Tibial nerve (tissue), 4 donors: ENCODE measurements around the gene DEGS2. TPM values are rescaled to one million over a fixed set of nuclear protein-coding genes. Genes with fewer than 3 reads are reported as not detected.

Experiments
- DNase-seq, 2 donors: peaks; one replicate each; pipeline ENCODE4 v3.0.0-alpha.2; 2019; ENCODE audit warnings: low spot score in 2 of 2
- H3K27ac ChIP-seq, 4 donors: fragments of 200-600 bp; sonication (generic) in 3 of 4; one replicate each; pipeline ENCODE4 v1.5.1; 2017 to 2019; ENCODE audit warnings: mild to moderate bottlenecking in 1 of 4
- H3K27me3 ChIP-seq, 2 donors: fragments of 200-600 bp; sonication (generic) in 1 of 2; one replicate each; pipeline versions ENCODE4 v1.5.1 to v1.6.0; 2017 to 2019
- H3K36me3 ChIP-seq, 3 donors: fragments of 200-600 bp; sonication (generic); one replicate each; pipeline ENCODE4 v1.5.1; 2018 to 2019
- H3K4me1 ChIP-seq, 4 donors: fragments of 200-600 bp; sonication (generic) in 3 of 4; one replicate each; pipeline ENCODE4 v1.5.1; 2017 to 2019
- H3K4me3 ChIP-seq, 4 donors: fragments of 200-600 bp; sonication (generic) in 3 of 4; one replicate each; pipeline ENCODE4 v1.5.1; 2017 to 2019; ENCODE audit warnings: mild to moderate bottlenecking in 1 of 4, moderate library complexity in 1 of 4
- H3K9me3 ChIP-seq, 4 donors: fragments of 200-600 bp; sonication (generic) in 3 of 4; one replicate each; pipeline ENCODE4 v1.5.1; 2017 to 2019
- EP300 ChIP-seq, 2 donors: sonication (generic); formaldehyde crosslinking; IDR thresholded peaks; one replicate each; pipeline ENCODE4 v1.6.1; 2017; ENCODE audit warnings: antibody characterized with exemption in 2 of 2, mild to moderate bottlenecking in 1 of 2
- POLR2A ChIP-seq, 2 donors: fragments of 450-650 bp; IDR thresholded peaks; one replicate each; pipeline ENCODE4 v1.6.1; 2017; ENCODE audit warnings: antibody characterized with exemption in 2 of 2, mild to moderate bottlenecking in 2 of 2, moderate library complexity in 2 of 2
- WGBS, 2 donors: methylation state at CpG; one replicate each; pipeline ENCODE4 v1.1.5; 2018; 5-methylcytosine and 5-hydroxymethylcytosine counted together
- total RNA-seq, 4 donors: library from RNA; depleted of rRNA; stranded (reverse); fragments of >200 nt; gene quantifications; one replicate each; pipeline ENCODE4 v1.1.0, GENCODE V29; 2016
- TF ChIP-seq, protein P1 (sequence below), 5 experiments: fragments of 200-600 bp in 3 of 5; fragments of 450-650 bp in 2 of 5; sonication (generic) in 3 of 5; IDR thresholded peaks; one replicate each; pipeline ENCODE4 v1.5.1; 2016 to 2019; ENCODE audit warnings: antibody characterized with exemption in 5 of 5, mild to moderate bottlenecking in 3 of 5, moderate library complexity in 2 of 5

Gene DEGS2
- total RNA-seq, 4 donors from 2014 or later = 1.3 to 5.1 (median 1.8) TPM

DNA sequence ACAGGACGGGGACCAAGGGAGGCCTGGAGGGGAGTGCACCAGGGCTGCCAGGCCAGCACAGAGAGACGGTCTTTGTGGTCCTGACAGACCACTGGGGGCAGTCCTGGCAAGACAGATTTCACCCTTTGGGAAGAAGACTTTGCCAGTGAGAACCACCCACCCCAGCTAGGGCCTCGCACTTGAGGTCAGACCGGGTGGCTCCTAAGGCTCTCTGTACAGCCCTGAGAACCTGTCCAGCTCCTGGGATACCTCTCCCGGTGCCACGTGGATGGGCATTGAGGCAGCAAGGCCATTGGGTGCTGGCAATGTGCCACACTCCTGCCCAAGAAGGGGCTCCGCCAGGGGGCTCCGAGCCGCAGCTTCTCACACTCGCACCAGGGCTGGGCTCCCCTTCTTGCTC lies 42.4 kb downstream of the DEGS2 start:
- Histone ChIP-seq H3K36me3 (peaks cover 0 to 4% (median 0%) of the 10 kb centered on the region in 3 donors), H3K4me3 (no peak overlapping the region), H3K9me3 (no peaks in the 10 kb centered on the region), H3K4me1 (no peaks in the 10 kb centered on the region), H3K27ac (no peak overlapping the region), H3K27me3 (no peaks in the 10 kb centered on the region)
- WGBS, 2 donors = 84 to 87% methylated on average over 10 of the region's 10 CpGs
- TF ChIP-seq POLR2A (IDR thresholded peaks at IDR 0.05) (no peak), EP300 (IDR thresholded peaks at IDR 0.05) (no peak)
- TF ChIP-seq, protein P1, sequence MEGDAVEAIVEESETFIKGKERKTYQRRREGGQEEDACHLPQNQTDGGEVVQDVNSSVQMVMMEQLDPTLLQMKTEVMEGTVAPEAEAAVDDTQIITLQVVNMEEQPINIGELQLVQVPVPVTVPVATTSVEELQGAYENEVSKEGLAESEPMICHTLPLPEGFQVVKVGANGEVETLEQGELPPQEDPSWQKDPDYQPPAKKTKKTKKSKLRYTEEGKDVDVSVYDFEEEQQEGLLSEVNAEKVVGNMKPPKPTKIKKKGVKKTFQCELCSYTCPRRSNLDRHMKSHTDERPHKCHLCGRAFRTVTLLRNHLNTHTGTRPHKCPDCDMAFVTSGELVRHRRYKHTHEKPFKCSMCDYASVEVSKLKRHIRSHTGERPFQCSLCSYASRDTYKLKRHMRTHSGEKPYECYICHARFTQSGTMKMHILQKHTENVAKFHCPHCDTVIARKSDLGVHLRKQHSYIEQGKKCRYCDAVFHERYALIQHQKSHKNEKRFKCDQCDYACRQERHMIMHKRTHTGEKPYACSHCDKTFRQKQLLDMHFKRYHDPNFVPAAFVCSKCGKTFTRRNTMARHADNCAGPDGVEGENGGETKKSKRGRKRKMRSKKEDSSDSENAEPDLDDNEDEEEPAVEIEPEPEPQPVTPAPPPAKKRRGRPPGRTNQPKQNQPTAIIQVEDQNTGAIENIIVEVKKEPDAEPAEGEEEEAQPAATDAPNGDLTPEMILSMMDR (IDR thresholded peaks at IDR 0.05) = no peak
- no peak for DNase-seq

- WGBS, 2 donors = 73 to 77% methylated on average over 3 of the region's 3 CpGs
- Histone ChIP-seq H3K36me3 (peaks cover 0 to 3% (median 0%) of the 10 kb centered on the region in 3 donors), H3K27ac (no peak overlapping the region), H3K4me3 (no peak overlapping the region), H3K27me3 (no peaks in the 10 kb centered on the region), H3K4me1 (no peaks in the 10 kb centered on the region), H3K9me3 (no peaks in the 10 kb centered on the region)
- TF ChIP-seq, protein P1 (IDR thresholded peaks at IDR 0.05) = no peak
- TF ChIP-seq POLR2A (IDR thresholded peaks at IDR 0.05) (no peak), EP300 (IDR thresholded peaks at IDR 0.05) (no peak)
- DNase-seq = no peak
Observed at GRCh38 chr14:100116134-100116533, 43.3 kb downstream of the DEGS2 start.

- no peak overlapping the region for H3K4me3 ChIP-seq
- H3K27ac ChIP-seq = no peak overlapping the region
- 65 to 80% methylated on average over 8 of the region's 8 CpGs for WGBS, 2 donors
- H3K4me1 ChIP-seq = no peaks in the 10 kb centered on the region
- TF ChIP-seq POLR2A (IDR thresholded peaks at IDR 0.05) (no peak), EP300 (IDR thresholded peaks at IDR 0.05) (no peak)
- TF ChIP-seq, protein P1 (IDR thresholded peaks at IDR 0.05) = no peak
- H3K36me3 ChIP-seq = peaks cover 0 to 3% (median 0%) of the 10 kb centered on the region in 3 donors
- no peaks in the 10 kb centered on the region for H3K9me3 ChIP-seq
- DNase-seq = no peak
- no peaks in the 10 kb centered on the region for H3K27me3 ChIP-seq
Observed at GRCh38 chr14:100115726-100116125, 43.7 kb downstream of the DEGS2 start.

- peaks cover 0 to 3% (median 0%) of the 10 kb centered on the region in 3 donors for H3K36me3 ChIP-seq
- no peak overlapping the region for H3K27ac ChIP-seq
- H3K4me3 ChIP-seq = no peak overlapping the region
- TF ChIP-seq, protein P1 (IDR thresholded peaks at IDR 0.05) = no peak
- TF ChIP-seq EP300 (IDR thresholded peaks at IDR 0.05) (no peak), POLR2A (IDR thresholded peaks at IDR 0.05) (no peak)
- DNase-seq = no peak
- H3K4me1 ChIP-seq = no peaks in the 10 kb centered on the region
- 84 to 89% methylated on average over 3 to 6 of the region's 6 CpGs for WGBS, 2 donors
- H3K27me3 ChIP-seq = no peaks in the 10 kb centered on the region
- no peaks in the 10 kb centered on the region for H3K9me3 ChIP-seq
Observed at GRCh38 chr14:100115236-100115635, 44.2 kb downstream of the DEGS2 start.

DNA sequence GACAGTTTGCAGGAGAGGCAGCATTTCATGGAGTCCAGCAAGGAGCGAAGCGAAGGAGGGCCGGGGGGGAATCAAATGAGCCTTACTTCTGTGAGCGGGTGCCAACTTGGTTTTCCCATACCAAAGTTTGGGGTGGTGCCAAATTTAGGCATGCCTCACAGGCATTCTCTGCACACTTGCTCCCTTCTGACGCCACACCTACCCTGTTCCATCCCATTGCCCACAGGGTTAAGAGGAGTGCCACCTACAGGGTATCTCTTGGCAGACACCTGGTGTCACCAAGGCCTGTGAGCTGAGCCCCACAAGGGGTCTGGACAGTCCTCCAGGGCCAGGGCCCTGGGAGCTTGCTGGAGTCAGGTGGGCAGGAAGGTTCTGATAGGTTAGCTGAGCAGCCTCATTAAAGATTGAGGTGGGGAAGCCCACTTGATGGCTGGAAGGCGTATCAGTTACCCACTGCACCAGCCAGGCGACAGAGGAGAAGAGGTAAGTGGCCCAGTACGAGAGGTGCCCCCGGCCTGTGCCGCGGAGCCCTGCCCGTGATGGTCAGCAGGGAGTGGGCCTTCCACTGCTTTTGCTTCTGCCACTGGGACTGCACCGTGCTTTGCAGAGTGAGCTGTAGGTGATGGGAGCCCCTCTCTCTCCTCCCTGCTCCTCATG lies 45.2 kb downstream of the DEGS2 start:
- Histone ChIP-seq H3K27me3 (no peaks in the 10 kb centered on the region), H3K4me3 (no peak overlapping the region), H3K36me3 (peaks cover 0 to 3% (median 0%) of the 10 kb centered on the region in 3 donors), H3K9me3 (no peaks in the 10 kb centered on the region), H3K27ac (no peak overlapping the region), H3K4me1 (no peaks in the 10 kb centered on the region)
- no peak for DNase-seq
- TF ChIP-seq POLR2A (IDR thresholded peaks at IDR 0.05) = no peak
- no peak for TF ChIP-seq EP300 (IDR thresholded peaks at IDR 0.05)
- TF ChIP-seq, protein P1 (IDR thresholded peaks at IDR 0.05) = no peak
- 95 to 97% methylated on average over 13 of the region's 13 CpGs for WGBS, 2 donors
